ENCODE results near the gene RAD52.

The RAD52 gene

DNA sequence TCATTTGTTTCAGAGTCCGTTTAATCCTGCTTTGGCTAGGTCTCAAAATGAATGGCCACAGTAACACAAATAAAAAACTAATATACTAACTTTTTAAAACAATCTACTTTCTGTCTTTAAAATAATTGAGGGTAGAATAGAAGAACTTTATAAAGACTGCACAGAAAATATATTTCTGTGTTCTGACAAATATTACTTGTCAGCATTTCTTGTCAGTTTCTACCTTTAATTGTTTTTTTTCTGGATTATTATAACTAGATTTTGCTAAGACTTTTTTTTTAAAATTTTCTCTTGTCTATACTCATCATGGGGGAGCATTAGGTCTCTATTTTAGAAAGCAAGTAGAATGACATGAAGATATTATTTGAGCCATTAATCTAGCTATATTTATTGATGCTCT lies 86.2 kb downstream of the RAD52 start:
- DNase-seq: no peak

DNA sequence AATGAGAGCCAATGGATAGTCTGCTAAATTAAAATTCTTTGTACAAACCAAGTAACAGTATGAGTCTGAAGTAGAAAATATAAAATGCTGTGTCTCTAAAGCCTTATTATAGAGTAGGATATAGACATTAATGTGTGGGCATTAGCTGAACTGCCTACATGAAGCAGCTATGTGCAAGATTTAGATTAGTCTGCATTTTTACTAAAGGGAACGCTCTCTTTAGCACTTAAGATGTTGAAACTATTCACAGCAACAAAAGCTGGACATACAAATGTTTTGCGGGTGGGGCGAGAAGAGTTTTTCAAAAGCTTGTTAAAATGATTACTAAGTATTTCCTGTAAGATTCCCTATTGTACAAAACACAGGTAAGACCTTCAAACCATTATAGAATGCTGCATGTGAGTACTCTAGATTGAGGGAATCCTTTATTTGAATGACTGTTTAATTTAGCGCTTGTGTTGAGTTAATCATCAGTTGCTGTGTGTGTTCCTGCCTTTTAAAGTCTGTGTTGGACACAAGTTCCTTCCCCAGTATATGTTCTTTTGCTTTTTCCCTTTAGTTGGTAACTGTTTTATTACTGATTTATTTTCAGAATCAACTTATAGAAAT lies 87.1 kb downstream of the RAD52 start:
- no peak for DNase-seq

All from eye (tissue), 1 donor.